GM21576 (cell line): Measurements from ENCODE around the gene RNF214.
A peak's percentile ranks its signal among the peaks of the same experiment; 100 is the strongest.
"Not testable (repeated sequence)": the region's sequence is repeated elsewhere in the genome, so short reads cannot be mapped to it uniquely, and the experiment has no call there.

Experiments used
- ATAC-seq: cut with Tn5 transposase; IDR thresholded peaks from one replicate; pipeline ENCODE4 v1.9.1; 2021; ENCODE audit warnings: mild to moderate bottlenecking, moderate library complexity; ENCODE audit not compliant: unreplicated experiment

RNF214 gene

DNA sequence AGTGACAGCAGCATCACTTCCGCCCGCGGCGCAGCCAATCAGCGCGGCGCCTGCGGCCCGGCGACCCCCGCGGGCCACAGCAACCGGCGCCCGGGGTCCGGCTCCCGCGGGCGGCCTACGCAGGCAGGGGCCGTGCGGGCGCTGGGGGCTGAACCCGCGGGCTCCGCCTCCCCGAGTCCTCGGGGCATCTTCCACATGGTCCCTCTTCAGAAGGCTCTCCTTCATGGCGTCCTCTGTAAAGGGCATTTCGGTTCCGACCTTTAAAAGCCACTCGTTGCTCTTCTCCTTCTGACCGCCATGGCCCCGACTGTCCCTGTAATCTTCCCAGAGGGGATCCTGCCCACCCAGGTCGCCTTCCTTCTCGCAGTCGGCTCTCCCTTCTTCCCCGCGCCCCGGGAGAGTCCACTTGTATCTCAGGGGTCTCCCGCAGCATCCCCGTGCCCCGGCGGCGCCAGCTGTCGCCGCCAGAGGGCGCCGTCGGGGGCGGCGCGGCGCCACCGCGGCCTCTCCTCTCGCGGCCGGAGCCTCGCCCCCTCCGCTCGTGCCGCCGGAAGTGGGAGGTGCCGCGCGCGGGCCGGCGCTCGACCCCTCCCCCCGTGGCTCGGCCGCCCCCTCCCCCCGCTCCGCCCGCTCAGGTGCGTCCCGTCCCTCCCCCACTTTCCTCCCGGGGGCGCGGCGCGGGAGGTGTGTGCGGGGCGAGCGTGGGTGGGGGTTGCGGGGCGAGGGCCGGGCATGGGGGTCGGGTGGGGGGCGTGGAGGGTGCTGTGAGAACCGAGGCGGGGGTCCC, at the start of gene RNF214:
RNF214 (plus strand) TSS at position 580 of the 787 bp plus-strand sequence. CDS start 1,602 bp downstream, outside the sequence.
- ATAC-seq: peak; percentile 57

- not testable (repeated sequence) for ATAC-seq
Measured at GRCh38 chr11:117183178-117183577, 49.3 kb upstream of the RNF214 start.

GRCh38 chr11:117183724-117184349, 48.6 kb upstream of the RNF214 start:
- no peak for ATAC-seq

- no peak for ATAC-seq
Measured at GRCh38 chr11:117185736-117186430, 46.6 kb upstream of the RNF214 start.

GRCh38 chr11:117186431-117186761, 46.1 kb upstream of the RNF214 start:
- no peak for ATAC-seq

- no peak for ATAC-seq
Measured at GRCh38 chr11:117187007-117187406, 45.5 kb upstream of the RNF214 start.

- no peak for ATAC-seq
Measured at GRCh38 chr11:117187428-117187798, 45.1 kb upstream of the RNF214 start.

- no peak for ATAC-seq
Measured at GRCh38 chr11:117187799-117188481, 44.5 kb upstream of the RNF214 start.

DNA sequence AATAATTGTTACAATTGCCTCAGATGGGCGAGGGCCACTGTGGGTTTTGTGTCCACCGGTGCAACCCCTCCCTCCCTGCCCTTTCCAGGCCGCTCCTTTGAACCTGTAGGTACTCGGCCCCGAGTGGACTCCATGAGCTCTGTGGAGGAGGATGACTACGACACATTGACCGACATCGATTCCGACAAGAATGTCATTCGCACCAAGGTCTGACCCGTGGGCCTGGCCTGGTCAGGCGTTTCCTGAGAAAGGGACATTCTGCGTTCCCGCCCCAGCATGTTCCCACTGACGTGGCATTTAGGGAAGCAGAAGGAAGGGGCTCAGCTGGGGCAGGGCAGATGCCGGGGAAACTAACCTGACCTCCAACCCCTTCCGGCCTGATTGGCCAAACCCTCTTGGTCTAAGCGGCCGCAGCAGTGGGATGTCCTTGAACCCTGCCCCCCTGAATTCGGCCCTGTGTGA, 43.8 kb upstream of the RNF214 start:
- no peak for ATAC-seq

DNA sequence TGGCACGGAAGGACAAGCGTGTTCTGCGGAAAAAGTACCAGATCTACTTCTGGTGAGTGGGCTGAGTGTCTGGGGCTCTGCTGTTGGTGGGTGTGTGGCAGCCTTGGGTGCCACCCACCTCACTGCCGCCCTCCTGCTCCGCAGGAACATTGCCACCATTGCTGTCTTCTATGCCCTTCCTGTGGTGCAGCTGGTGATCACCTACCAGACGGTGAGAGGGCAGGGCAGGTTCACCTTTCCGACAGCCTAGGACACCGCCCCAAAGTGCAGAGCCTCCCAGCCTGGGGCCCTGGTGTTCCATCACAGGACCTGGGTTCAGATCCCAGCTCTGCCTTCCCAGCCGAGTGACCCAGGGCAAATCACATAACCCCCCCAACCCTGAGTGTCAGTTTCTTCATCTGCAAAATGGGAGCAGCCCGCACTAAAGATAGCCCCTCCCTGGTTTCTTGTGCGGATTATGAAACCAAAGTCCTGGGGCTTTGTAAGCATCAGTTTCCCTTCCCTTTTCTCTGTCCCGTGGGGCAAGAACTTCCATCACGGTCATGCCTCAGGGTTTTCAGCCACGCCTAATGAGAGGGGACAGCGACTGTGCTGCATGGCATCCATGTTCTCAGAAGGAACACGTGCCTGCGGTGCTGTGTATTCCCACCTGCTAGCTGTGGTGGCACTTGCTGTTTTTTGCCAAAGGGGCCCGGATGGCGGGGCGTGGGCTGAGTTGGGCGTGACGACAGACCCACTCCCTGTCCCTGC, 43.1 kb upstream of the RNF214 start:
- ATAC-seq: peak; percentile 67

DNA sequence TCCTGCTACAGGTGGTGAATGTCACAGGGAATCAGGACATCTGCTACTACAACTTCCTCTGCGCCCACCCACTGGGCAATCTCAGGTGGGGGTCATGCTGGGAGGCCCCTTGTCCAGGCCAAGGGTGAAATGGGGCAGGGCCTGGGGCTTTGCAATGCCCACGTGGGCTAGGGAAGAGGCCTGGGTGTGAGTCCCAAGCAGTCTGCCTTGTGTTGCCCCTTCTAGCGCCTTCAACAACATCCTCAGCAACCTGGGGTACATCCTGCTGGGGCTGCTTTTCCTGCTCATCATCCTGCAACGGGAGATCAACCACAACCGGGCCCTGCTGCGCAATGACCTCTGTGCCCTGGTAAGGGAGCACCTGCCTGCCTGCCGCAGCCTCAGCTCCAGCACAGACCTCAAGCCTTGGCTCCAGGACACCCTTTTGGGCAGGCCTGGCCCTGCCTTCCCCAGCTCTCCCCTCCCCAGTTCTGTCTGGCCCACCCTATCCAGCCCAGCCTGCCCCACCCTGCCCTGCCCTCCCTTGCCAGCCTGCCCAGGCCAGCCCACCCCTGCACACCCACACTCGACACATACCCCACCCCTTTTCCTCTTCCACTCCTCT, 42.4 kb upstream of the RNF214 start:
- no peak for ATAC-seq

- ATAC-seq: no peak
Measured at GRCh38 chr11:117191680-117192400, 40.6 kb upstream of the RNF214 start.

DNA sequence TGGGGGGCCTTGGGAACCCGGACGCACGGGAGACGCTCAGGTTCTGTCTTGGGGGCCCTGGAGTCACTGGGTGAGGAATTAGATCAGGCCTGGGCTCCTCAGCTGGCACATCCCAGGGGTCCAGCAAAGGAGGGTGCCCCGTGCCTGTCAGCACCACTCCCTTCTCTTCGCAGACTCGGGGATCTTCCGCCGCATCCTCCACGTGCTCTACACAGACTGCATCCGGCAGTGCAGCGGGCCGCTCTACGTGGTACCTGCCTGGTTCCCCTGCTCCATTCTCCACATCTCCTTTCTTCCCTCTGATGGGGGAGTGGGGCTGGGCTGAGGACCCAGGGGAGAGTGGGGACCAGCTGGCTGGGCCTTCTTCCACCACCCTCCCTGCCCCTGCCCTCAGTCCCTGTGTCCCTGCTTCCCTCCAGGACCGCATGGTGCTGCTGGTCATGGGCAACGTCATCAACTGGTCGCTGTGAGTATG, 40.0 kb upstream of the RNF214 start:
- no peak for ATAC-seq

- no peak for ATAC-seq
Measured at GRCh38 chr11:117193130-117194020, 39.1 kb upstream of the RNF214 start.

DNA sequence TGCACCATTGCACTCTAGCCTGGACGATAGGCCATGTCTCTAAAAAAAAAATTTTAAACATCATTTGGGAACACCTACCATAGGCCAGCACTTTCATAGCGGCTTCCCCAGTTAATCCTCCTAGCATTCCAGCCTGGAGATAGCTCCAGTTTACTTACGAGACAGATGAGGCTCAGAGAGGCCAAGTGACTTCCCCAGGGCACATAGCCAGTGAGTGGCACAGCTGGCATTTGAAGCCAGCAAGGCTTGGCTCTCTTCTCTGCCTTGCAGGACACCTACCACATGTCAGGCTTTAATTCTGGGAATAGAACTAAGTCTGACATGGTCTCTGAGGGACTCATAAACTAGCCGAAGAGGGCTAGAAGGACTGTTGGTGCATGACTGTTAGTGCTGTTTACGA, 38.2 kb upstream of the RNF214 start:
- no peak for ATAC-seq

GRCh38 chr11:117195258-117195657, 37.2 kb upstream of the RNF214 start:
- ATAC-seq: no peak

DNA sequence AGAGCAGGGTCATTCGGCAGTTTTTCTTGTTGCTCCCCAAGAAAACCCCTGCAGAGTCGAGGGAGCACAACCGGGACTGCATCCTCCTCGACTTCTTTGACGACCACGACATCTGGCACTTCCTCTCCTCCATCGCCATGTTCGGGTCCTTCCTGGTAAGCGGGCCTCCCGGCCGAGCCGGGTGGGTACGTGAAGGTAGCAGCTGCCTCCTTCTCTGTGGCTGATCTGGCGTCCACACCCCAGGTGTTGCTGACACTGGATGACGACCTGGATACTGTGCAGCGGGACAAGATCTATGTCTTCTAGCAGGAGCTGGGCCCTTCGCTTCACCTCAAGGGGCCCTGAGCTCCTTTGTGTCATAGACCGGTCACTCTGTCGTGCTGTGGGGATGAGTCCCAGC, 36.7 kb upstream of the RNF214 start:
- ATAC-seq: no peak

DNA sequence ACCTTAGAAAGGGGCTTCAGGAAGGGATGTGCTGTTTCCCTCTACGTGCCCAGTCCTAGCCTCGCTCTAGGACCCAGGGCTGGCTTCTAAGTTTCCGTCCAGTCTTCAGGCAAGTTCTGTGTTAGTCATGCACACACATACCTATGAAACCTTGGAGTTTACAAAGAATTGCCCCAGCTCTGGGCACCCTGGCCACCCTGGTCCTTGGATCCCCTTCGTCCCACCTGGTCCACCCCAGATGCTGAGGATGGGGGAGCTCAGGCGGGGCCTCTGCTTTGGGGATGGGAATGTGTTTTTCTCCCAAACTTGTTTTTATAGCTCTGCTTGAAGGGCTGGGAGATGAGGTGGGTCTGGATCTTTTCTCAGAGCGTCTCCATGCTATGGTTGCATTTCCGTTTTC, 35.5 kb upstream of the RNF214 start:
- ATAC-seq: no peak
